Glutamatergic neuron (in vitro differentiated cells): ENCODE results near the gene APOL3. TPM values are rescaled to one million over a fixed set of nuclear protein-coding genes. Genes with fewer than 3 reads are reported as not detected.
"Not testable (repeated sequence)": the region's sequence is repeated elsewhere in the genome, so short reads cannot be mapped to it uniquely, and the experiment has no call there.

Experiments
- DNase-seq: peaks from one replicate; pipeline ENCODE4 v3.0.0; 2022
- H3K27ac Mint-ChIP-seq: one replicate; pipeline ENCODE4 v1.8.0; 2020; ENCODE audit warnings: mild to moderate bottlenecking, mixed read lengths, inconsistent platforms; ENCODE audit not compliant: unreplicated experiment
- H3K27me3 Mint-ChIP-seq: one replicate; pipeline ENCODE4 v1.8.0; 2020; ENCODE audit warnings: mild to moderate bottlenecking, moderate library complexity, mixed read lengths, inconsistent platforms; ENCODE audit not compliant: unreplicated experiment
- H3K36me3 Mint-ChIP-seq: one replicate; pipeline ENCODE4 v1.8.0; 2020; ENCODE audit warnings: mild to moderate bottlenecking, mixed read lengths, inconsistent platforms; ENCODE audit not compliant: unreplicated experiment
- H3K4me1 Mint-ChIP-seq: one replicate; pipeline ENCODE4 v1.8.0; 2020; ENCODE audit warnings: mild to moderate bottlenecking, low read depth, mixed read lengths, inconsistent platforms; ENCODE audit not compliant: unreplicated experiment
- H3K4me3 Mint-ChIP-seq: one replicate; pipeline ENCODE4 v1.8.0; 2020; ENCODE audit warnings: mild to moderate bottlenecking, mixed read lengths, inconsistent platforms; ENCODE audit not compliant: unreplicated experiment
- H3K9me3 Mint-ChIP-seq: one replicate; pipeline ENCODE4 v1.8.0; 2020; ENCODE audit warnings: mild to moderate bottlenecking, moderate library complexity, mixed read lengths, inconsistent platforms; ENCODE audit not compliant: unreplicated experiment
- CTCF ChIP-seq: fragments of 200-600 bp; sonication (generic); IDR thresholded peaks from one replicate; pipeline ENCODE4 v1.5.0; 2021; ENCODE audit not compliant: partially characterized antibody, unreplicated experiment
- total RNA-seq: library from RNA; stranded (reverse); fragmentation: NEBNext Ultra II Directional; extraction: Animal tissue kit (Norgen Biotek cat#: 25700); gene quantifications from one replicate; pipeline ENCODE4 v1.2.1, GENCODE V29; 2021; ENCODE audit not compliant: unreplicated experiment

APOL3 gene
- total RNA-seq, 1 donor from 2014 or later, result not detected

GRCh38 chr22:36193171-36193570, 32.6 kb upstream of the APOL3 start:
- no peaks in the 10 kb centered on the region for H3K36me3 Mint-ChIP-seq
- peaks cover 25% of the 10 kb centered on the region for H3K4me1 Mint-ChIP-seq
- peaks cover 12% of the 10 kb centered on the region for H3K9me3 Mint-ChIP-seq
- no peak overlapping the region for H3K4me3 Mint-ChIP-seq
- no peak for TF ChIP-seq CTCF
- no peak overlapping the region for H3K27ac Mint-ChIP-seq
- no peak for DNase-seq
- peaks cover 12% of the 10 kb centered on the region for H3K27me3 Mint-ChIP-seq

- no peak overlapping the region for H3K27ac Mint-ChIP-seq
- no peak for TF ChIP-seq CTCF
Measured at GRCh38 chr22:36192542-36192941, 32.0 kb upstream of the APOL3 start.

GRCh38 chr22:36191106-36191836, 30.7 kb upstream of the APOL3 start:
- no peak overlapping the region for H3K27ac Mint-ChIP-seq
- DNase-seq, result no peak
- no peaks in the 10 kb centered on the region for H3K36me3 Mint-ChIP-seq
- no peak overlapping the region for H3K4me3 Mint-ChIP-seq
- no peak for TF ChIP-seq CTCF
- peaks cover 6% of the 10 kb centered on the region for H3K4me1 Mint-ChIP-seq
- H3K9me3 Mint-ChIP-seq, result peaks cover 8% of the 10 kb centered on the region
- peaks cover 8% of the 10 kb centered on the region for H3K27me3 Mint-ChIP-seq

More at GRCh38 chr22:36192542-36192941, 32.0 kb upstream of the APOL3 start:
- H3K36me3 Mint-ChIP-seq, result no peaks in the 10 kb centered on the region
- peaks cover 10% of the 10 kb centered on the region for H3K9me3 Mint-ChIP-seq
- peaks cover 18% of the 10 kb centered on the region for H3K4me1 Mint-ChIP-seq
- no peak overlapping the region for H3K4me3 Mint-ChIP-seq
- H3K27me3 Mint-ChIP-seq, result peaks cover 10% of the 10 kb centered on the region
- DNase-seq, result no peak

- H3K36me3 Mint-ChIP-seq, H3K4me3 Mint-ChIP-seq, H3K4me1 Mint-ChIP-seq, DNase-seq, H3K9me3 Mint-ChIP-seq, H3K27ac Mint-ChIP-seq, H3K27me3 Mint-ChIP-seq: not testable (repeated sequence)
Measured at GRCh38 chr22:36187862-36188261, 27.3 kb upstream of the APOL3 start.

GRCh38 chr22:36185828-36186624, 25.5 kb upstream of the APOL3 start:
- peaks cover 2% of the 10 kb centered on the region for H3K9me3 Mint-ChIP-seq
- no peak overlapping the region for H3K27ac Mint-ChIP-seq
- TF ChIP-seq CTCF, result no peak
- no peaks in the 10 kb centered on the region for H3K36me3 Mint-ChIP-seq
- H3K27me3 Mint-ChIP-seq, result peaks cover 4% of the 10 kb centered on the region
- H3K4me3 Mint-ChIP-seq, result no peak overlapping the region
- no peak for DNase-seq
- H3K4me1 Mint-ChIP-seq, result peaks cover 1% of the 10 kb centered on the region
